HEK293T (cell line): ENCODE measurements around the gene RERGL.

Experiments
- CTCF ChIA-PET: fragments of 350-600 bp; formaldehyde crosslinking; extraction: SDS; loops from one replicate; lab custom pipeline; 2021; ENCODE audit warnings: antibody characterized with exemption, inconsistent platforms; lab: Yijun Ruan, JAX
- POLR2A ChIA-PET: fragments of 350-600 bp; formaldehyde crosslinking; extraction: SDS; loops from one replicate; lab custom pipeline; 2020; ENCODE audit warnings: antibody characterized with exemption, inconsistent platforms; lab: Yijun Ruan, JAX
- DNase-seq: peaks from one replicate; pipeline ENCODE4 v3.0.0; 2012; ENCODE audit warnings: mixed read lengths; ENCODE audit errors: extremely low spot score
- ARNT ChIP-seq: fragments of 450-650 bp; IDR thresholded peaks from 2 replicates; pipeline ENCODE4 v1.6.1; 2017; ENCODE audit warnings: mild to moderate bottlenecking
- BHLHE40 ChIP-seq: fragments of 450-650 bp; IDR thresholded peaks from 2 replicates; pipeline ENCODE4 v1.6.1; 2016; ENCODE audit warnings: mild to moderate bottlenecking, moderate library complexity, borderline replicate concordance
- CTBP1 ChIP-seq: fragments of 450-650 bp; IDR thresholded peaks from 2 replicates; pipeline ENCODE4 v1.6.1; 2016; ENCODE audit warnings: borderline replicate concordance
- ELF4 ChIP-seq: fragments of 450-650 bp; IDR thresholded peaks from 2 replicates; pipeline ENCODE4 v1.6.1; 2017; ENCODE audit warnings: antibody characterized with exemption
- FOXA1 ChIP-seq: fragments of 450-650 bp; IDR thresholded peaks from 2 replicates; pipeline ENCODE4 v1.6.1; 2016; ENCODE audit warnings: mild to moderate bottlenecking
- FOXK2 ChIP-seq: fragments of 450-650 bp; IDR thresholded peaks from 2 replicates; pipeline ENCODE4 v1.6.1; 2016; ENCODE audit warnings: mild to moderate bottlenecking
- FOXM1 ChIP-seq: fragments of 450-650 bp; IDR thresholded peaks from 2 replicates; pipeline ENCODE4 v1.6.1; 2017; ENCODE audit warnings: mild to moderate bottlenecking, borderline replicate concordance
- HDGF ChIP-seq: fragments of 450-650 bp; IDR thresholded peaks from 2 replicates; pipeline ENCODE4 v1.6.1; 2017; ENCODE audit warnings: antibody characterized with exemption, borderline replicate concordance
- L3MBTL2 ChIP-seq: fragments of 450-650 bp; conservative IDR thresholded peaks from 2 replicates; pipeline ENCODE4 v1.6.1; 2016; ENCODE audit warnings: mild to moderate bottlenecking
- LEF1 ChIP-seq: fragments of 450-650 bp; IDR thresholded peaks from 2 replicates; pipeline ENCODE4 v1.6.1; 2017; ENCODE audit warnings: mild to moderate bottlenecking, borderline replicate concordance
- NFRKB ChIP-seq: fragments of 450-650 bp; IDR thresholded peaks from 2 replicates; pipeline ENCODE4 v1.6.1; 2016; ENCODE audit warnings: mild to moderate bottlenecking, moderate library complexity
- SP1 ChIP-seq: fragments of 450-650 bp; IDR thresholded peaks from 2 replicates; pipeline ENCODE4 v1.6.1; 2017
- SUZ12 ChIP-seq: fragments of 450-650 bp; IDR thresholded peaks from 2 replicates; pipeline ENCODE4 v1.6.1; 2016; ENCODE audit warnings: mild to moderate bottlenecking
- TARDBP ChIP-seq: fragments of 450-650 bp; IDR thresholded peaks from 2 replicates; pipeline ENCODE4 v1.6.1; 2016
- ZNF384 ChIP-seq: fragments of 450-650 bp; IDR thresholded peaks from 2 replicates; pipeline ENCODE4 v1.6.1; 2016
- TF ChIP-seq, protein P1 (sequence below): fragments of 450-650 bp; IDR thresholded peaks from 2 replicates; pipeline ENCODE4 v1.6.1; 2016

RERGL gene

DNA sequence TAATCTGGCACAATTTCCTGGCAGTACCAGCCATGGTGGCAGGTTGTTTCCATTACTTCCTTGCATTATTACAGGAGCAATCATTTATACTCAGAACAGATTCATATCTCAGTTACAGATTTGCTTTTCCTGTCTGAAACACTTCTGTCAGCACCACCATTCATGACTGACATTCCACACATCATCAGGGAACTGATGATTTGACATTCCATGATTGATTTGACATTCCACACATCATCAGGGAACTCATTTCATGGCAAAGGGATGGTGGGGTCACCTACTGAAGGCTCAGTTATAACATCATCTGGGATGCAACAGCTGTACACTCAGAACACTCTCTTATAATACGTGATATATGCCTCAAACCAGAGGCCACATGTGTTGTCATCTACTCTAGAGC is 30.9 kb upstream of the RERGL start:
- DNase-seq: no peak
- CTCF ChIA-PET: no interaction called here
- POLR2A ChIA-PET: no interaction called here
- no peak for TF ChIP-seq L3MBTL2
- no peak for TF ChIP-seq FOXA1

DNA sequence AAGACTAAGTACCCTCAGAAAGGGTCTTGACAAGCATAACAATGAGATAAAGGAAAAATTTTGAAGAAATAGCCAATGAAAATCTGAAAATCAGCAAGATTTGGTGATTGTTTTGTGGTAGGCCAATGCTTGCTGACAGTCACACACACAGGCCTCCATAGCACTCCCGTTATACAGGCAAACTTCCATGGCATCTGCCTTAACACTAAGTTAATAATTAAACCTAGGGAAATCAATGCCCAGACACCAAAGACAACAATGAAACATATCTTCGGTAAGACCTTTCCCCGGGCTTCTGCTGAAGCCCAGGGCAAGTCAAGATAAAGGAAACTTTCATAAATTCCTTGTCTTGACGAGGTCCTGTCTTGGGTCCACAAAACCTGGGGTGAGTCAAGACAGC is 18.6 kb upstream of the RERGL start:
- DNase-seq: no peak
- no peak for TF ChIP-seq TARDBP
- no peak for TF ChIP-seq SP1
- TF ChIP-seq SUZ12: no peak
- no peak for TF ChIP-seq ARNT
- no peak for TF ChIP-seq LEF1
- TF ChIP-seq, protein P1, sequence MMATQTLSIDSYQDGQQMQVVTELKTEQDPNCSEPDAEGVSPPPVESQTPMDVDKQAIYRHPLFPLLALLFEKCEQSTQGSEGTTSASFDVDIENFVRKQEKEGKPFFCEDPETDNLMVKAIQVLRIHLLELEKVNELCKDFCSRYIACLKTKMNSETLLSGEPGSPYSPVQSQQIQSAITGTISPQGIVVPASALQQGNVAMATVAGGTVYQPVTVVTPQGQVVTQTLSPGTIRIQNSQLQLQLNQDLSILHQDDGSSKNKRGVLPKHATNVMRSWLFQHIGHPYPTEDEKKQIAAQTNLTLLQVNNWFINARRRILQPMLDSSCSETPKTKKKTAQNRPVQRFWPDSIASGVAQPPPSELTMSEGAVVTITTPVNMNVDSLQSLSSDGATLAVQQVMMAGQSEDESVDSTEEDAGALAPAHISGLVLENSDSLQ: no peak
- no peak for TF ChIP-seq BHLHE40
- TF ChIP-seq HDGF: no peak
- TF ChIP-seq ELF4: no peak
- TF ChIP-seq CTBP1: no peak
- TF ChIP-seq FOXK2: no peak
- no peak for TF ChIP-seq ZNF384
- TF ChIP-seq FOXM1: no peak
- no peak for TF ChIP-seq FOXA1
- no peak for TF ChIP-seq L3MBTL2
- TF ChIP-seq NFRKB: no peak
- ChIA-PET CTCF (no interaction called here), POLR2A (no interaction called here)

DNA sequence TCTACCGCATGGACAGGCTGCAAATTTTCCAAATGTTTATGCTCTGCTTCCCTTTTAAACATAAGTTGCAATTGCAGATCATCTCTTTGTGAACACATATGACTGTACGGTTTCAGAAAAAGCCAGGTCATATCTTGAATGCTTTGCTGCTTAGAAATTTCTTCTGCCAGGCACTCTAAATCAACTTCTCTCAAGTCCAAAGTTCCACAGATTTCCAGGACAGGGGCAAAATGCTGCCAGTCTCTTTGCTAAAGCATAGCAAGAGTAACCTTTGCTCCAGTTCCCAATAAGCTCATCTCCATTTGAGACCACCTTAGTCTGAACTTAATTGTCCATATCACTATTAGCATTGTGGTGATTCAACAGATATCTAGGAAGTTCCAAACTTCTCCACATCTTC is 13.6 kb upstream of the RERGL start:
- CTCF ChIA-PET: no interaction called here
- POLR2A ChIA-PET: no interaction called here
- DNase-seq: no peak
- TF ChIP-seq CTBP1: no peak
- TF ChIP-seq SP1: no peak
- TF ChIP-seq LEF1: no peak
- TF ChIP-seq, protein P1: no peak
- no peak for TF ChIP-seq HDGF
- TF ChIP-seq ZNF384: no peak
- TF ChIP-seq TARDBP: no peak
- TF ChIP-seq FOXA1: no peak
- no peak for TF ChIP-seq SUZ12
- TF ChIP-seq ELF4: no peak
- no peak for TF ChIP-seq FOXK2
- TF ChIP-seq L3MBTL2: no peak

DNA sequence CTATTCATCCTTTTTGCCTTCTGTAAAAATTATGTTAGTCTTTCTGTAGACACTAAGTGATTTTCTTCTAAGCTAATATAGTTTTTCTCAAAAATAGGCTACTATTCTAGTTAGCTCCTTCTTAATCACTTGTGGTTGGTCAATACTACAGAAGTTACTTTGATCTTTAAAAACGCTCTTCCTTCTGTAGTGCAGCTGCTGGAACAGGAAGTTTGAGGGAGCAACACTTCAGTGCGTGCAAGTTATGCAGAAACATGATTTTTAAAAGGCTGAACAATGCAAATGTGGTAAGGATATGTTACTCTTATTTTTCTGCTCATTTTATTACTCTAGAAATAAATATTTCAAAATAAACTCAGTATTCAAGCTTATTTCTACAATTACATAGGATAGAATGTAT is 11.1 kb upstream of the RERGL start:
- DNase-seq: no peak
- CTCF ChIA-PET: no interaction called here
- POLR2A ChIA-PET: no interaction called here
- no peak for TF ChIP-seq ELF4
- no peak for TF ChIP-seq SUZ12
- TF ChIP-seq ZNF384: no peak
- no peak for TF ChIP-seq NFRKB
- no peak for TF ChIP-seq LEF1
- no peak for TF ChIP-seq ARNT
- TF ChIP-seq CTBP1: no peak
- no peak for TF ChIP-seq SP1
- no peak for TF ChIP-seq FOXM1
- no peak for TF ChIP-seq FOXK2
- no peak for TF ChIP-seq BHLHE40
- no peak for TF ChIP-seq L3MBTL2

DNA sequence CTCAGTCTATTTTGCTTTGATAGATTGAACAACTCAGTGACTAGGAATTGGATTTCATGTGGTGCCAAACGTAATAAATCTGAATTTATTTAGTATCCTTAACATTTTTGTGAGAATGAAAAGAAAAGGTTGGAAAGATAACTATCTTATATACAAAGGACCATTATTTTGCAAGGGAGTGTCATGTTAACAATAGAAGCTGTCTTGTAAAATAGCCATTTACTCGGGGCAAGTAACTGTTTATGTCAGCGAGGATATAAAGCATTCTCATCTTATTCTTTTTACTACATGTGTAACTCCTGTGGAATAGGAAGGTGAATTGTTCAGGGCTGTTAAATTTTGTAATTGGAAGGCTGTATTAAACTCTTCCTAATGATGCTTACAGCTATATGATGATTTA is 5.9 kb downstream of the RERGL start:
- CTCF ChIA-PET: no interaction called here
- TF ChIP-seq CTBP1 (no peak), SUZ12 (no peak), FOXA1 (no peak), SP1 (no peak), FOXM1 (no peak)
- TF ChIP-seq, protein P1: no peak
- POLR2A ChIA-PET: no interaction called here
- DNase-seq: no peak

DNA sequence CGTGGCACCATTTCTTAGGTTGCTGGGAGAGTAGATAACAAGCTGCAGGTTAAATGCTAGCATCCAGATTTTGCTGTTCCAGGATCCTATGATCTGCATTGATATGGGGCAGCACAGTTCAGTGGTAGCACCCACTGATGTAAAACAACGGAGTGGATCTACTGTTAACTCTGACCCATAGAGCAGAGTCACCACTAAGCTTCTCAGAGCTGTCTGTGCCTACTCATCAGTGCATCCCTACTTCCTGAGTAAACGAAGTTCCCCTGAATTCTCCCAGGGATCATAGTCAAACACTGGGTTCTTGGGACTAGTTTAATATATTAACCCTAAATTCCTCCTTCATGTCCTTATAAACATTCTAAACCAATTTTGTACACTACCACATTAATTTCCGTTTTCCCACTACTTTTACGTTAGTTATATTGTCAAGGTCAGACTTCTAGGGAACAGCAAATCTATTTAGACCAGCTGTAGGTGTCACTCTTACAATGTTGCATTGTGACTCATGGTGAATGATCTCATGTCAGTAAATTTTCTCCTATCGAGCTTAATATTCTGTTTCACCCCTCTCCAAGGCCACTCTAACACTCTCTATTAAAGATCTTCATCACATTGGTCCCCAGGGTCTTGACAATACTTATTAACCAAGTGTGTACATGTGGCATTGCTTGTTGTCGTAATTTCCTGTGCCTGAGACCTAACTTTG is 10.3 kb downstream of the RERGL start:
- no peak for DNase-seq
- TF ChIP-seq CTBP1: no peak
- CTCF ChIA-PET: interaction anchor here (0.6 to 1.3 kb wide), 2 partner anchors 143 to 1403 kb away, joined by 3 read pairs; no protein-coding TSS in a partner anchor
- POLR2A ChIA-PET: no interaction called here

DNA sequence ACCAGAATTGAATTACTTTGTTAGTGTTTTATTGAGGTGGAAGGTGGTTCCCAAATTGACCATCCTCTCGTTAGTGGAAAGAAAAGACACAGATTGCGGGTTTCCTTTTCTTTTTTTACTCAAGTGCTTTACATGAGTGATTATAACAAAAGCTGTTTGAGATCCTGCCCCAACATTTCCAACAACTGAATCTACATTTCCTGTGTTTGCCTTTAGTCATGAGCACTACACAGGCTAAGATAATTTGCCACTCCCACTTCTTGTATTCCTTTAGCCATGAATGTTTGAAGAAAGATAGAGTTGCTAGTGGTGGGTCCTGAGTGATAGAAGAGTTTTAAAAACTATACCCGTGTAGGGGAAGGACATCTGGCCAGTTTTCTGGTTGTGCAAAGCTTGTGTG is 16.0 kb downstream of the RERGL start:
- POLR2A ChIA-PET: no interaction called here
- TF ChIP-seq LEF1: no peak
- no peak for TF ChIP-seq ZNF384
- no peak for TF ChIP-seq BHLHE40
- no peak for TF ChIP-seq FOXA1
- no peak for TF ChIP-seq FOXM1
- CTCF ChIA-PET: interaction anchor here (0.7 kb wide), 1 partner anchor 119 kb away, joined by 3 read pairs; no protein-coding TSS in a partner anchor
- DNase-seq: no peak
